ENCODE measurements around the gene PLEK.

GRCh38 chr2:68368654-68369336, 3.7 kb downstream of the PLEK start:
- TF ChIP-seq CTCF (IDR thresholded peaks at IDR 0.05) (no peak), EP300 (IDR thresholded peaks at IDR 0.05) (no peak), POLR2A (IDR thresholded peaks at IDR 0.05) (no peak)
